Renal pelvis (tissue), 4 donors: ENCODE measurements around the gene GK. TPM values are rescaled to one million over a fixed set of nuclear protein-coding genes. Genes with fewer than 3 reads are reported as not detected.
A peak's percentile ranks its signal among the peaks of the same experiment; 100 is the strongest.
"Not testable (repeated sequence)": the region's sequence is repeated elsewhere in the genome, so short reads cannot be mapped to it uniquely, and the experiment has no call there.

Source experiments
- DNase-seq: peaks from one replicate; pipeline ENCODE4 v3.0.0-alpha.2; 2013
- polyA plus RNA-seq, 3 donors: library from polyadenylated mRNA; unstranded; fragments of 120-200 nt; gene quantifications; one replicate each; pipeline ENCODE4 v1.2.1, GENCODE V29; 2013; ENCODE audit not compliant: insufficient read length in 3 of 3

The GK gene
- polyA plus RNA-seq, 3 donors = 70.2 to 144 (median 126) TPM

- no peak for DNase-seq
These were observed 35.9 kb downstream of the GK start for GRCh38 chrX:30689116-30689515.

DNA sequence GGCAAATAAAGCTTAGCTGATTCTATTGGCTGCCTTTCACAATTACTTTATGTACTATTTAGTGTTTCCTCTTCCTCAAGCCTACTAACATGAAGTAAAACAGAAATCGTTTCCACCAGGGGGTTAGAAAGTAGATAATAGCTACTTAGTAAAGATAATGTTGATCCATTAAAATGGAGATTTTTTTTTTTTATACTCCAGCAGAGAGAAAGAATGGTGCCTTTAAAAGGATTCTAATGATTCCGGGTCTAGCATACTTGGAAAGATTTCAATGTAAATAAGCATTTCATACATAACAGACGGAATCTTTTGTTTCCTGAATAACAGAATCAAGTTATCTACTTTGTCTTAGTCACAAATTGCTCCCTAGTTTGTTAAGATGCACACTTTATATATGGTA is 37.1 kb downstream of the GK start:
- no peak for DNase-seq

GRCh38 chrX:30693999-30694650 is 40.9 kb downstream of the GK start:
- DNase-seq = no peak

GRCh38 chrX:30702736-30703135 is 49.5 kb downstream of the GK start:
- DNase-seq = no peak

GRCh38 chrX:30706216-30706775 is 53.1 kb downstream of the GK start:
- no peak for DNase-seq

DNA sequence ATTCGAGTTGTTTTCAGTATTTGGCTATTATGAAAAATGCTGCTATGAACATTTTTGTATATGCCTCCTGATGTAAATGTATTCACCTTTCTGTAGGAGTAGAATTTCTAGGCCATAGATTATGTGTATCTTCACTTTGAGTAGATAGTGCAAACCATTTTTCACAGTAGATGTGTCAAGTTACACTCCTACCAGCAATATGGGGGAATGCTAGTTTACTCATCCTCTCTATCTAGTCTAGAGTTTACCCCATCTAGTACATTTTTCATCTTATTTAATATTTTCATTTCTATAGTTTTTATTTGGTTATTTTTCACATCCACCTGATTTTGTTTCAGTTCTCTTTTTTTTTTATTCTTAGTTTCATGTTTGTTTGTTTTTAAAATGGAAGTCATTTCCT is 59.0 kb downstream of the GK start:
- no peak for DNase-seq

DNA sequence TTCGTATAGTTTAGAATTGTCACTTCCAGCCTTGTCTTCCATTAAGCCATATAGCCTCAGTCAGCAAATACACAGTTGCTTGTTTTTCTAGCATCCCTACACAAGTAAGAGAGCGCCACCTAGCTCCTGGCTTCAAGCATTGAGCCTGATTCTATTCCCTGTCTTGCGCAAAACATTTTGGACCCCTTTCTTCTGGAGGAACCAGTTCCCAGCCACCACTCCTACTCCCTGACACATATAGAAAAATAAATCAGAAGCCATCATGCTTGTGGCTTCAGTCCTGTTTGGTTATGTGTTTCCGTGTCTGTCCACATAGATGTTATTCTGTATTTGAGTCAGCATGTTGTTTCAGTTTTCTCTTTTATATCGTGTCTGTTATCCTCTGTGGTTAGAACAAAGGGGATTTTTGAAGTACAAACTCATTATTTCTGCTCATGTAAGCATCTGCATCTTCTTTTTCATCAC is 59.9 kb downstream of the GK start:
- DNase-seq = peak; percentile 35

GRCh38 chrX:30714138-30714537 is 60.9 kb downstream of the GK start:
- DNase-seq = no peak

GRCh38 chrX:30715976-30716375 is 62.8 kb downstream of the GK start:
- DNase-seq = no peak

DNA sequence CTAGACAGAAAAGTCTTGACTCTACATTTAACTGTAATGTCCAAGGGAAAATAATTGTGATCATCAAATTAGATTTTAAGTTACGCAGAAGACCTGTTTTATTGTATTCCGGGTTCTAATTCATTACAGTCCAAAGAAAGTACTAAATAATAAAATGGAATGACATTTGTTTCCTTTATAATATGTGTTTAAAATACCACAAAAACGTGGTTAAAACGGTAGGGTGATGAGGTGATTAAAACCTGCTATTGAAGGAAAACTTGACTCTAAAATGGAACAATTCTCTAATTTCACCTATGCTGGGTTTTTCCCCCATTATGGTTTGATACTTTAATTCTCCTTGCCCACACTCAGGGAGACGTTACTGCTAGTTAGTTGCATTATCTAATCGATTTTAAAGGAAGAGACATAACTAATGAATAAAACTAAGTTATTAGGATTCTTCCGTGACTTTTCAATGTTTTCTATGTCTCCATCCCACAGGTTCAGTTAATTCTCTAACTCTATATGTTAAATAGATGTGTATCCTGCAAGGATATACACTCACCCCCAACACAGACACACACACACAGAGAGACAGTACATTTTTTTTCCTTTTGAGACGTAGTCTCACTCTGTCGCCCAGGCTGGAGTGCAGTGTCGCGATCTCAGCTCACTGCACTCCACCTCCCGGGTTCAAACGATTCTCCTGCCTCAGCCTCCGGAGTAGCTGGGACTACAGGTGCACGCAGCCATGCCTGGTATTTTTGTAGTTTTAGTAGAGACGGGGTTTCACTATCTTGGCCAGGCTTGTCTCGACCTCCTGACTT is 80.8 kb downstream of the GK start:
- DNase-seq = no peak

- no peak for DNase-seq
These were observed 81.6 kb downstream of the GK start for GRCh38 chrX:30734782-30735181.

DNA sequence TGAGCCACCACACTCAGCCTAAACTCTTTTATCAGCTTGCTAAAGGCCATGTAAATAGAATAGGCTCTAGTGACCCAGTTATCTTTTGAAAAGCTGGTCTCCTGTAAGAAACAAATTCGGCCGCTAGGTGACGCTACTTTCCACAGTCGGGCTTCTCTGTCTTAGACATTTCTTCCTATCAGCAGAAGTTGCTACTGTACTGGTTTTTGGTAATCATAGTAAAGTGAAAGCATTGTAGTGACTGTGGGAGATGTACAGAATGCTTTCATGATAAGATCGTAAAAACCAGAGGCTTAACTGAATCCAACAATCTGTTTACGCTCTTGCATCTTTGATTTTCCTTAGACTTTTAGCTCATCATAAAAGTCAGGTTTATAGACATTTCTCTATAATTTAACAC is 82.6 kb downstream of the GK start:
- peak; percentile 38 for DNase-seq

- no peak for DNase-seq
These were observed 88.3 kb downstream of the GK start for GRCh38 chrX:30741545-30741944.

- no peak for DNase-seq
These were observed 95.2 kb downstream of the GK start for GRCh38 chrX:30748342-30748960.

- DNase-seq = no peak
These were observed 98.3 kb downstream of the GK start for GRCh38 chrX:30751497-30751896.

DNA sequence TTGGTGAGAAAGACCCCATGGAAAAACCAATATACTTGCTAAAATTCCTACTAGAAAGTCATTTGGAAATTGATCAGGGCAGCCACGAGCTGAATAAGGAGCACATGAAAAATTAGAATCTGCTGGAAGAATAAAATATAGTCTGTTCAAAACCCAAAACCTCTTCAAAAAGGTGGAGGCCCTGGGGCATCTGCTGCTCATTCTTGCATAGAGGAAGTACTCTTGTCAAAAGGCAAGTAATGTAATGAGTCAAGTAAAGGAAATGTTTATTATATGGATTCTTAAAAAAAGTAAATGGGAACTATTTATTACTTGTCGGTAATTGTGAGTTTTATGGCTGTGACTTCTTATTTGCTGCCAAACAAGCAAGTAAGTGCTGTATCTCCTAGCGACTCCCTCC is 109.5 kb downstream of the GK start:
- DNase-seq = no peak

DNA sequence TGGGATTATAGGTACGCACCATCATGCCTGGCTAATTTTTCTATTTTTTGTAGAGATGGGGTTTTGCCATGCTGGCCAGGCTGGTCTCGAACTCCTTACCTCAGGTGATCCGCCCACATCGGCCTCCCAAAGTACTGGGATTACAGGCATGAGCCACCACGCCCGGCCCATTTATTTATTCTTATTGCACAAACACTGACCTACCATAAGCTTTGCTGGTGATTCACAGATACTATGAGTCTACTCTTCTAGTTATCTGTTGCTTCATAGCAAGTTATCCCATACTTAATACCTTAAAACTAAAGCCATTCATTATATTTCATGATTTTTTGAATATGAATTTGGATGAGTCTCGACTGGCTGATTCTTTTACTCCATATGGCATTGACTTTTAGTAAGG is 120.5 kb downstream of the GK start:
- not testable (repeated sequence) for DNase-seq

GRCh38 chrX:30777575-30777974 is 124.4 kb downstream of the GK start:
- no peak for DNase-seq

GRCh38 chrX:30779453-30780030 is 126.3 kb downstream of the GK start:
- no peak for DNase-seq
